A549 (cell line): ENCODE data around the gene SLC45A3.

Source experiments
- CBX8 ChIP-seq: fragments of 200-600 bp; sonication (generic); IDR thresholded peaks from 2 replicates; pipeline ENCODE4 v1.6.1; 2016
- CEBPB ChIP-seq, 2 experiments: fragments of >200 bp in 1 of 2; sonication (Bioruptor Twin) in 1 of 2; formaldehyde crosslinking in 1 of 2; IDR thresholded peaks; 2 replicates each; pipeline ENCODE4 v1.6.1; 2012 to 2016
- CHD2 ChIP-seq: fragments of 150-350 bp; IDR thresholded peaks from 2 replicates; pipeline ENCODE4 v1.6.1; 2014; ENCODE audit warnings: low read length; ENCODE audit not compliant: partially characterized antibody
- CTCF ChIP-seq: fragments of >200 bp; sonication (Bioruptor Twin); formaldehyde crosslinking; IDR thresholded peaks from 3 replicates; pipeline ENCODE4 v1.5.1; 2016
- EP300 ChIP-seq, 2 experiments: fragments of >200 bp; sonication (Bioruptor Twin); formaldehyde crosslinking; IDR thresholded peaks; 2 replicates in 1 of 2; 3 replicates in 1 of 2; pipeline ENCODE4 v1.6.1; 2016 to 2017
- FOSL2 ChIP-seq, 2 experiments: fragments of 450-650 bp in 1 of 2; fragments of >200 bp in 1 of 2; sonication (Bioruptor Twin) in 1 of 2; formaldehyde crosslinking; IDR thresholded peaks; 2 replicates each; pipeline versions ENCODE4 v1.5.0 to v1.6.1; 2016 to 2020; ENCODE audit warnings: mild to moderate bottlenecking in 1 of 2, moderate library complexity in 1 of 2
- HOXA7 ChIP-seq: fragments of 250-450 bp; sonication (Bioruptor Pico); IDR thresholded peaks from 2 replicates; pipeline ENCODE4 v1.5.0; 2020; ENCODE audit warnings: mild to moderate bottlenecking, moderate library complexity
- MAX ChIP-seq: IDR thresholded peaks from 2 replicates; pipeline ENCODE4 v1.6.1; 2012
- MYC ChIP-seq: IDR thresholded peaks from 2 replicates; pipeline ENCODE4 v1.6.1; 2012; ENCODE audit warnings: mild to moderate bottlenecking, inconsistent platforms, low read length, improper control_type of control experiment, borderline replicate concordance
- PBX3 ChIP-seq: IDR thresholded peaks from 2 replicates; pipeline ENCODE4 v1.6.1; 2012
- POLR2A ChIP-seq: IDR thresholded peaks from 2 replicates; pipeline ENCODE4 v1.6.1; 2012; ENCODE audit warnings: mild to moderate bottlenecking, low read length
- POLR2AphosphoS2 ChIP-seq: conservative IDR thresholded peaks from 2 replicates; pipeline ENCODE4 v1.6.1; 2012; ENCODE audit warnings: low read length, improper control_type of control experiment, inconsistent platforms
- RNF2 ChIP-seq: fragments of 200-600 bp; sonication (generic); IDR thresholded peaks from 2 replicates; pipeline ENCODE4 v1.6.1; 2016; ENCODE audit warnings: low read depth, mild to moderate bottlenecking, antibody characterized with exemption, moderate library complexity, borderline replicate concordance
- SREBF2 ChIP-seq: fragments of 450-650 bp; IDR thresholded peaks from 2 replicates; pipeline ENCODE4 v1.6.1; 2014; ENCODE audit warnings: mild to moderate bottlenecking, moderate library complexity

GRCh38 chr1:205701891-205702290 is 21.6 kb upstream of the SLC45A3 start:
- TF ChIP-seq CTCF: no peak
- TF ChIP-seq RNF2: no peak
- no peak for TF ChIP-seq MYC
- no peak for TF ChIP-seq CEBPB (IDR thresholded peaks at IDR 0.05)
- no peak for TF ChIP-seq POLR2AphosphoS2
- no peak for TF ChIP-seq HOXA7 (CRISPR knock-in tag)
- no peak for TF ChIP-seq FOSL2 (IDR thresholded peaks at IDR 0.05)
- no peak for TF ChIP-seq FOSL2 (CRISPR knock-in tag; IDR thresholded peaks at IDR 0.05)
- TF ChIP-seq CBX8: no peak
- no peak for TF ChIP-seq POLR2A
- TF ChIP-seq CHD2: no peak
- no peak for TF ChIP-seq EP300 (IDR thresholded peaks at IDR 0.05)
- TF ChIP-seq SREBF2: no peak
- TF ChIP-seq PBX3: no peak
- no peak for TF ChIP-seq MAX
